Measurements from ENCODE around the gene DIAPH3.

The DIAPH3 gene

GRCh38 chr13:60170414-60170813 is 6.7 kb upstream of the DIAPH3 start:
- no peak overlapping the region for H3K4me3 ChIP-seq (ENCODE audit: low read length)
- no peaks in the 10 kb centered on the region for H3K36me3 ChIP-seq (ENCODE audit: insufficient read depth, low read length)
- no peak overlapping the region for H2AFZ ChIP-seq (ENCODE audit: low read depth, low read length)
- no peaks in the 10 kb centered on the region for H3K9me3 ChIP-seq (ENCODE audit: low read length)
- H3K4me1 ChIP-seq (ENCODE audit: insufficient read depth, low read length): peaks cover under 1% of the 10 kb centered on the region
- no peaks in the 10 kb centered on the region for H3K27me3 ChIP-seq (ENCODE audit: insufficient read depth, low read length)

- H3K9me3 ChIP-seq (ENCODE audit: low read length): no peaks in the 10 kb centered on the region
- H3K4me1 ChIP-seq (ENCODE audit: insufficient read depth, low read length): peaks cover 10% of the 10 kb centered on the region
- H3K4me3 ChIP-seq (ENCODE audit: low read length): no peak overlapping the region
- no peaks in the 10 kb centered on the region for H3K36me3 ChIP-seq (ENCODE audit: insufficient read depth, low read length)
- H3K27me3 ChIP-seq (ENCODE audit: insufficient read depth, low read length): no peaks in the 10 kb centered on the region
- H2AFZ ChIP-seq (ENCODE audit: low read depth, low read length): no peak overlapping the region
Measured at GRCh38 chr13:60169239-60170031, 5.7 kb upstream of the DIAPH3 start.

GRCh38 chr13:60167121-60167520 is 3.4 kb upstream of the DIAPH3 start:
- Histone ChIP-seq H3K4me1 (ENCODE audit: insufficient read depth, low read length) (peaks cover 14% of the 10 kb centered on the region), H3K9me3 (ENCODE audit: low read length) (no peaks in the 10 kb centered on the region)

GRCh38 chr13:60165391-60166099 is 1.8 kb upstream of the DIAPH3 start:
- Histone ChIP-seq H2AFZ (ENCODE audit: low read depth, low read length) (no peak overlapping the region), H3K36me3 (ENCODE audit: insufficient read depth, low read length) (peaks cover 6% of the 10 kb centered on the region), H3K4me1 (ENCODE audit: insufficient read depth, low read length) (peaks cover 14% of the 10 kb centered on the region), H3K4me3 (ENCODE audit: low read length) (peak overlapping the region; percentile 87), H3K9me3 (ENCODE audit: low read length) (peaks cover 3% of the 10 kb centered on the region), H3K27me3 (ENCODE audit: insufficient read depth, low read length) (no peaks in the 10 kb centered on the region)

More at GRCh38 chr13:60167121-60167520, 3.4 kb upstream of the DIAPH3 start:
- Histone ChIP-seq H3K4me3 (ENCODE audit: low read length) (no peak overlapping the region), H3K36me3 (ENCODE audit: insufficient read depth, low read length) (no peaks in the 10 kb centered on the region), H2AFZ (ENCODE audit: low read depth, low read length) (no peak overlapping the region), H3K27me3 (ENCODE audit: insufficient read depth, low read length) (no peaks in the 10 kb centered on the region)

- Histone ChIP-seq H3K9me3 (ENCODE audit: low read length) (peaks cover 3% of the 10 kb centered on the region), H3K4me3 (ENCODE audit: low read length) (peak overlapping the region; percentile 87), H3K4me1 (ENCODE audit: insufficient read depth, low read length) (peaks cover 14% of the 10 kb centered on the region), H3K36me3 (ENCODE audit: insufficient read depth, low read length) (peaks cover 11% of the 10 kb centered on the region), H3K27me3 (ENCODE audit: insufficient read depth, low read length) (no peaks in the 10 kb centered on the region), H2AFZ (ENCODE audit: low read depth, low read length) (peak overlapping the region; percentile 54)
Measured at GRCh38 chr13:60164234-60164889, 634 bp upstream of the DIAPH3 start.

- H3K4me3 ChIP-seq (ENCODE audit: low read length): peak overlapping the region; percentile 87
- H3K9me3 ChIP-seq (ENCODE audit: low read length): peaks cover 3% of the 10 kb centered on the region
- no peaks in the 10 kb centered on the region for H3K27me3 ChIP-seq (ENCODE audit: insufficient read depth, low read length)
- H3K36me3 ChIP-seq (ENCODE audit: insufficient read depth, low read length): peaks cover 11% of the 10 kb centered on the region
- peaks cover 14% of the 10 kb centered on the region for H3K4me1 ChIP-seq (ENCODE audit: insufficient read depth, low read length)
- no peak overlapping the region for H2AFZ ChIP-seq (ENCODE audit: low read depth, low read length)
Measured at GRCh38 chr13:60162096-60162495, 1.6 kb downstream of the DIAPH3 start.

GRCh38 chr13:60158321-60158801 is 5.4 kb downstream of the DIAPH3 start:
- H3K9me3 ChIP-seq (ENCODE audit: low read length): peaks cover 3% of the 10 kb centered on the region
- H3K27me3 ChIP-seq (ENCODE audit: insufficient read depth, low read length): no peaks in the 10 kb centered on the region
- H3K4me1 ChIP-seq (ENCODE audit: insufficient read depth, low read length): peaks cover 4% of the 10 kb centered on the region
- H2AFZ ChIP-seq (ENCODE audit: low read depth, low read length): no peak overlapping the region
- peaks cover 11% of the 10 kb centered on the region for H3K36me3 ChIP-seq (ENCODE audit: insufficient read depth, low read length)
- H3K4me3 ChIP-seq (ENCODE audit: low read length): no peak overlapping the region

- H3K36me3 ChIP-seq (ENCODE audit: insufficient read depth, low read length): peaks cover 5% of the 10 kb centered on the region
- H3K9me3 ChIP-seq (ENCODE audit: low read length): no peaks in the 10 kb centered on the region
- no peak overlapping the region for H2AFZ ChIP-seq (ENCODE audit: low read depth, low read length)
- no peak overlapping the region for H3K4me3 ChIP-seq (ENCODE audit: low read length)
- no peaks in the 10 kb centered on the region for H3K4me1 ChIP-seq (ENCODE audit: insufficient read depth, low read length)
- no peaks in the 10 kb centered on the region for H3K27me3 ChIP-seq (ENCODE audit: insufficient read depth, low read length)
Measured at GRCh38 chr13:60155978-60156377, 7.8 kb downstream of the DIAPH3 start.

- Histone ChIP-seq H3K27me3 (ENCODE audit: insufficient read depth, low read length) (no peaks in the 10 kb centered on the region), H3K36me3 (ENCODE audit: insufficient read depth, low read length) (no peaks in the 10 kb centered on the region), H3K4me3 (ENCODE audit: low read length) (no peak overlapping the region), H2AFZ (ENCODE audit: low read depth, low read length) (no peak overlapping the region), H3K9me3 (ENCODE audit: low read length) (no peaks in the 10 kb centered on the region), H3K4me1 (ENCODE audit: insufficient read depth, low read length) (no peaks in the 10 kb centered on the region)
Measured at GRCh38 chr13:60152904-60153303, 10.8 kb downstream of the DIAPH3 start.

- Histone ChIP-seq H2AFZ (ENCODE audit: low read depth, low read length) (no peak overlapping the region), H3K36me3 (ENCODE audit: insufficient read depth, low read length) (no peaks in the 10 kb centered on the region), H3K4me3 (ENCODE audit: low read length) (no peak overlapping the region), H3K9me3 (ENCODE audit: low read length) (no peaks in the 10 kb centered on the region), H3K27me3 (ENCODE audit: insufficient read depth, low read length) (no peaks in the 10 kb centered on the region), H3K4me1 (ENCODE audit: insufficient read depth, low read length) (no peaks in the 10 kb centered on the region)
Measured at GRCh38 chr13:60152114-60152513, 11.6 kb downstream of the DIAPH3 start.

GRCh38 chr13:60150538-60150937 is 13.2 kb downstream of the DIAPH3 start:
- no peaks in the 10 kb centered on the region for H3K9me3 ChIP-seq (ENCODE audit: low read length)
- no peaks in the 10 kb centered on the region for H3K27me3 ChIP-seq (ENCODE audit: insufficient read depth, low read length)
- no peaks in the 10 kb centered on the region for H3K36me3 ChIP-seq (ENCODE audit: insufficient read depth, low read length)
- H2AFZ ChIP-seq (ENCODE audit: low read depth, low read length): no peak overlapping the region
- H3K4me3 ChIP-seq (ENCODE audit: low read length): no peak overlapping the region
- no peaks in the 10 kb centered on the region for H3K4me1 ChIP-seq (ENCODE audit: insufficient read depth, low read length)

- no peaks in the 10 kb centered on the region for H3K4me1 ChIP-seq (ENCODE audit: insufficient read depth, low read length)
- H3K4me3 ChIP-seq (ENCODE audit: low read length): no peak overlapping the region
- H3K36me3 ChIP-seq (ENCODE audit: insufficient read depth, low read length): no peaks in the 10 kb centered on the region
- no peaks in the 10 kb centered on the region for H3K27me3 ChIP-seq (ENCODE audit: insufficient read depth, low read length)
- peak overlapping the region; percentile 10 for H2AFZ ChIP-seq (ENCODE audit: low read depth, low read length)
- no peaks in the 10 kb centered on the region for H3K9me3 ChIP-seq (ENCODE audit: low read length)
Measured at GRCh38 chr13:60148918-60149317, 14.8 kb downstream of the DIAPH3 start.

GRCh38 chr13:60147361-60147760 is 16.4 kb downstream of the DIAPH3 start:
- H3K36me3 ChIP-seq (ENCODE audit: insufficient read depth, low read length): no peaks in the 10 kb centered on the region
- no peak overlapping the region for H2AFZ ChIP-seq (ENCODE audit: low read depth, low read length)
- H3K4me1 ChIP-seq (ENCODE audit: insufficient read depth, low read length): no peaks in the 10 kb centered on the region
- no peaks in the 10 kb centered on the region for H3K27me3 ChIP-seq (ENCODE audit: insufficient read depth, low read length)
- H3K9me3 ChIP-seq (ENCODE audit: low read length): no peaks in the 10 kb centered on the region
- H3K4me3 ChIP-seq (ENCODE audit: low read length): no peak overlapping the region
